OCI-LY7 (cell line): ENCODE measurements around the gene MAPKAPK3.

Experiments
- CTCF ChIP-seq: fragments of 200-600 bp; sonication (generic); conservative IDR thresholded peaks from 2 replicates; pipeline ENCODE4 v1.5.1; 2014; ENCODE audit warnings: mild to moderate bottlenecking, antibody characterized with exemption, low read length, moderate library complexity, mixed read lengths
- EZH2phosphoT487 ChIP-seq: fragments of 200-600 bp; sonication (generic); IDR thresholded peaks from 2 replicates; pipeline ENCODE4 v1.6.1; 2018; ENCODE audit warnings: low read depth, borderline replicate concordance, mild to moderate bottlenecking, mixed run types, antibody characterized with exemption, low read length, moderate library complexity, mixed read lengths

- TF ChIP-seq CTCF (no peak), EZH2phosphoT487 (no peak)
These were observed 17.7 kb upstream of the MAPKAPK3 start for GRCh38 chr3:50599115-50599715.
